Fibroblast of lung (primary cell): ENCODE results near the gene C11orf65. TPM values are rescaled to one million over a fixed set of nuclear protein-coding genes. Genes with fewer than 3 reads are reported as not detected.

Experiments used
- DNase-seq, 2 donors: peaks; one replicate each; pipeline versions ENCODE4 v3.0.0 to v3.0.0-alpha.2; 2010; ENCODE audit warnings: low read depth in 2 of 2
- H2AFZ ChIP-seq: 2 replicates; pipeline ENCODE4 v1.5.1; 2012; ENCODE audit warnings: low read length, control low read depth, inconsistent platforms
- H3K27ac ChIP-seq: 2 replicates; pipeline ENCODE4 v1.5.1; 2011; ENCODE audit warnings: low read length, control low read depth; ENCODE audit not compliant: insufficient read depth
- H3K27me3 ChIP-seq: 2 replicates; pipeline ENCODE4 v1.5.1; 2011; ENCODE audit warnings: mild to moderate bottlenecking, low read length; ENCODE audit not compliant: control insufficient read depth, insufficient read depth
- H3K36me3 ChIP-seq: 2 replicates; pipeline ENCODE4 v1.5.1; 2011; ENCODE audit warnings: low read length; ENCODE audit not compliant: control insufficient read depth, insufficient read depth
- H3K4me1 ChIP-seq: 2 replicates; pipeline ENCODE4 v1.5.1; 2011; ENCODE audit warnings: low read length; ENCODE audit not compliant: control insufficient read depth, insufficient read depth; ENCODE audit errors: extremely low read depth
- H3K4me2 ChIP-seq: 2 replicates; pipeline ENCODE4 v1.5.1; 2011; ENCODE audit warnings: low read length, control low read depth; ENCODE audit not compliant: insufficient read depth; ENCODE audit errors: extremely low read depth
- H3K4me3 ChIP-seq, 4 experiments: fragments of 200-600 bp in 1 of 4; sonication (generic) in 1 of 4; replicated peaks in 1 of 4; 2 replicates each; pipeline ENCODE4 v1.5.1; 2011 to 2016; ENCODE audit warnings: low read length in 4 of 4, low read depth in 3 of 4, mild to moderate bottlenecking in 3 of 4, control low read depth in 2 of 4, inconsistent platforms in 1 of 4, mixed read lengths in 1 of 4; ENCODE audit not compliant: insufficient read depth in 1 of 4; ENCODE audit errors: control extremely low read depth in 1 of 4
- H3K79me2 ChIP-seq: 2 replicates; pipeline ENCODE4 v1.5.1; 2012; ENCODE audit warnings: mild to moderate bottlenecking, low read length, inconsistent platforms; ENCODE audit not compliant: control insufficient read depth, insufficient read depth
- H3K9ac ChIP-seq: 2 replicates; pipeline ENCODE4 v1.5.1; 2011; ENCODE audit warnings: mild to moderate bottlenecking, low read length, control low read depth; ENCODE audit not compliant: insufficient read depth
- H3K9me3 ChIP-seq: 2 replicates; pipeline ENCODE4 v1.5.1; 2012; ENCODE audit warnings: low read depth, low read length; ENCODE audit not compliant: control insufficient read depth, insufficient read depth
- H4K20me1 ChIP-seq: 2 replicates; pipeline ENCODE4 v1.5.1; 2011; ENCODE audit warnings: low read length; ENCODE audit not compliant: control insufficient read depth, insufficient read depth; ENCODE audit errors: extremely low read depth
- EZH2 ChIP-seq: IDR thresholded peaks from 2 replicates; pipeline ENCODE4 v1.5.1; 2012; ENCODE audit warnings: low read length, control low read depth, mild to moderate bottlenecking; ENCODE audit errors: missing control alignments
- polyA plus RNA-seq, 2 donors: library from polyadenylated mRNA; depleted of rRNA in 1 of 2; stranded (reverse) in 1 of 2; unstranded in 1 of 2; fragments of >200 nt; gene quantifications; 2 replicates each; pipeline ENCODE4 v1.2.1, GENCODE V29; 2011 to 2012; ENCODE audit warnings: missing spikeins in 1 of 2
- total RNA-seq: library from RNA; depleted of rRNA; stranded (reverse); fragments of >200 nt; gene quantifications from 2 replicates; pipeline ENCODE4 v1.2.1, GENCODE V29; 2014
- TF ChIP-seq, protein P1 (sequence below), 2 donors: IDR thresholded peaks in 1 of 2; conservative IDR thresholded peaks in 1 of 2; 1 replicate in 1 of 2; 2 replicates in 1 of 2; pipeline ENCODE4 v1.5.1; 2011 to 2012; ENCODE audit warnings: low read length in 2 of 2, control low read depth in 1 of 2, inconsistent platforms in 1 of 2, low read depth in 1 of 2, mild to moderate bottlenecking in 1 of 2

C11orf65 gene
- total and polyA plus RNA-seq, 2 donors (not counting 1 experiment from before 2014, with no cell fraction given), result 0.54 to 2.3 TPM

DNA sequence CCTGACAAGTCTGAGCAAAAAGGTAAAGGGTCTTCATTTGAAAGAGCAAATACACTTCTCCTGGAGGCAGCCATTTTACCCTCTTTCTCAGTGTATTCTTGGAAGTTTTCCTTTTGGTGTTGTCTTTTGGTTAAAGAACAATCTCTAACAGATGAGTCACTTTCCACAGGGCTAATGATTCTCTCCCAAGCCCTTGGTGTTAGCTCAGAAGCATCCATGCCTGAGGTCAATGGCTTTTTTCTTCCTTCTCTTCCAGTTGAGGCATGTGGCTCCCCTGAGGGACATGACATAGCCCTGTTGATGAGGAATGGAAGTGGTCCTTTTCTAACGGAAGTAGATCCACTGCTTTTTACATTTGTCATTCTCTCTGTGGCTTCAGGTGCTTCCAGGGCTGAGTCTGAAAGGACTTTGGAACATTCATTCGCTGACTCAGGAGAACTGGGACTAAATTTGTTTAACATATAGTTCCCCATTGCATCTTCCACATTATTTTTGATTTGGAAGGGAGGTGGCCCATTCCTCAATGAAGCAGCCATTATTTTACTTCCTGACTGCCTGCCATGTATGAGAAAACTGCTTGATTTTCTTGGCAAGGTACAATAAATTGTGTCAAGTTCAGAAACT is 44.6 kb upstream of the C11orf65 start:
- H3K4me3 ChIP-seq, result no peak overlapping the region
- H3K27ac ChIP-seq, result no peak overlapping the region
- no peaks in the 10 kb centered on the region for H3K9me3 ChIP-seq
- H4K20me1 ChIP-seq, result no peaks in the 10 kb centered on the region
- no peak overlapping the region for H3K4me2 ChIP-seq
- DNase-seq, result peak; percentile 42 to 89
- H3K27me3 ChIP-seq, result no peaks in the 10 kb centered on the region
- H3K79me2 ChIP-seq, result no peaks in the 10 kb centered on the region
- no peak for TF ChIP-seq EZH2
- TF ChIP-seq, protein P1, sequence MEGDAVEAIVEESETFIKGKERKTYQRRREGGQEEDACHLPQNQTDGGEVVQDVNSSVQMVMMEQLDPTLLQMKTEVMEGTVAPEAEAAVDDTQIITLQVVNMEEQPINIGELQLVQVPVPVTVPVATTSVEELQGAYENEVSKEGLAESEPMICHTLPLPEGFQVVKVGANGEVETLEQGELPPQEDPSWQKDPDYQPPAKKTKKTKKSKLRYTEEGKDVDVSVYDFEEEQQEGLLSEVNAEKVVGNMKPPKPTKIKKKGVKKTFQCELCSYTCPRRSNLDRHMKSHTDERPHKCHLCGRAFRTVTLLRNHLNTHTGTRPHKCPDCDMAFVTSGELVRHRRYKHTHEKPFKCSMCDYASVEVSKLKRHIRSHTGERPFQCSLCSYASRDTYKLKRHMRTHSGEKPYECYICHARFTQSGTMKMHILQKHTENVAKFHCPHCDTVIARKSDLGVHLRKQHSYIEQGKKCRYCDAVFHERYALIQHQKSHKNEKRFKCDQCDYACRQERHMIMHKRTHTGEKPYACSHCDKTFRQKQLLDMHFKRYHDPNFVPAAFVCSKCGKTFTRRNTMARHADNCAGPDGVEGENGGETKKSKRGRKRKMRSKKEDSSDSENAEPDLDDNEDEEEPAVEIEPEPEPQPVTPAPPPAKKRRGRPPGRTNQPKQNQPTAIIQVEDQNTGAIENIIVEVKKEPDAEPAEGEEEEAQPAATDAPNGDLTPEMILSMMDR (conservative IDR thresholded peaks at IDR 0.05 in 1 of 2, IDR thresholded peaks at IDR 0.05 in 1 of 2; ENCODE audit: low read depth in 1 of 2, low read length in 2 of 2), result no peak
- no peak overlapping the region for H3K9ac ChIP-seq
- no peak overlapping the region for H2AFZ ChIP-seq
- H3K4me1 ChIP-seq, result no peaks in the 10 kb centered on the region
- H3K36me3 ChIP-seq, result no peaks in the 10 kb centered on the region

DNA sequence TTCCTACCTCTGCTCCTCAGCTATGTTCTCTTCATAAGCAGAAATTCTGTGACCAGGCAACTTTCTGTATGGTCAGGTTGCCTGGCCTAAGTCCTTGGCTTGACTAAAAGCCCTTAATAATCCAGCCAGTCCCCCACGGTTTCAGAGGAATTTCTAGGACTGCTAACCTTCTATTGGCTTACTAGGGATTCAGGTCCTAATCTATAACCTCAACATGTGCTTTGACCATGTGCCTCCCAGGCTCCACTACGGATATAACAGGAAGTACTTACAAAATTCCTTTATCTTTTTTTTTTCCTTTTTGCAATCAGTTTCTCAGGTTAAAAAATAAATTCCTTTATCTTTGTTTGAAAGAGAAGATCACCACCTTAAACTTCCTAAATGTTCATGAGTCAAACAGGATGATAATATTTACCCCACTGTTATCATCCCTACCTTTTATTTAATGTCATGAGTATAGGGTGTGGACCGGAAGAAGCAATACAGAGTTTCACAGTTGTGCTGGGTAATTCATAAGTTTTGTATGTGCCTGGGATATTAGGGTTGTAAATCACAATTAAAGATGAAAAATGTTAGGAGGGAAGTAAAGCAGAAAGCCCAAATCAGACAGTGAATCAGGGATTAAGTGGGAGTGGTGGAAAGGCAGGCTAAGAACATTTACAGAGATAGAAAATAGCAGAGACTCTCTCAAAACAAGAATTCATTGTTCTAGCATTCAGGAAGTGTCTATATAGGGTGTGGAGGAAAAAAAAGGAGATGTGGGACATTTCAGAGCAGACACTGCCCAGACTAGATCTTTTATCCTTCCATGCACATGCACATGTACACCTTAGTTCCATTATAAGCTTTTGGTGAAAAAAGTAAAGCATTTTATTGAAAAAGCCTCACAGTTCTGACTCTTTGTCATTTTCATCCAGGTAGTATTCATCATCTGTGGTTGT is 41.6 kb upstream of the C11orf65 start:
- Histone ChIP-seq H3K27me3 (no peaks in the 10 kb centered on the region), H3K4me3 (no peak overlapping the region), H2AFZ (no peak overlapping the region), H3K9ac (no peak overlapping the region), H3K9me3 (no peaks in the 10 kb centered on the region), H3K79me2 (no peaks in the 10 kb centered on the region), H3K36me3 (no peaks in the 10 kb centered on the region), H3K4me2 (no peak overlapping the region), H3K27ac (no peak overlapping the region), H4K20me1 (no peaks in the 10 kb centered on the region), H3K4me1 (no peaks in the 10 kb centered on the region)
- no peak for DNase-seq
- TF ChIP-seq EZH2, result no peak
- TF ChIP-seq, protein P1 (conservative IDR thresholded peaks at IDR 0.05 in 1 of 2, IDR thresholded peaks at IDR 0.05 in 1 of 2; ENCODE audit: low read depth in 1 of 2, low read length in 2 of 2), result no peak

DNA sequence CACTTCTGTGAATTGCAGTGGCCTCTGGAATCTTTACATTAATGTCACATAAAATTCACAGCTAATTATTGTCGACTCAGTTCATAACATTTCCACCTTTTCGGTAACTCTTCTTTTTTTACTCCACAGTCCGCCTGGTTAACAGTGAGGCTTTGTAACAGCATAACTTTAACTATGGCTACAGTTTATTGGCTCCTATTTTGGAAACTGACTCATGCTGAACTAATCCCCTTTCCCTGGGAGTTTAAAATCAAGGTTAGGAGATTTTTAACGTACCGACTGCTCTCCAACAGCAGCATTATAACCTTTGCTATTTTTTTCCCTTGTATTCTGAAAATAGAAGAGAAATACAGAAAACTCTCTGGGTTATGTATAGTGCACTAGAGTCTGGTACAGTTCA is 34.1 kb upstream of the C11orf65 start:
- H3K4me3 ChIP-seq, result no peak overlapping the region
- no peak overlapping the region for H3K27ac ChIP-seq
- no peaks in the 10 kb centered on the region for H3K36me3 ChIP-seq
- H3K79me2 ChIP-seq, result peaks cover 4% of the 10 kb centered on the region
- no peak overlapping the region for H2AFZ ChIP-seq
- H4K20me1 ChIP-seq, result no peaks in the 10 kb centered on the region
- H3K4me1 ChIP-seq, result peaks cover 1% of the 10 kb centered on the region
- H3K9me3 ChIP-seq, result no peaks in the 10 kb centered on the region
- H3K9ac ChIP-seq, result no peak overlapping the region
- no peak overlapping the region for H3K4me2 ChIP-seq
- TF ChIP-seq EZH2, result no peak
- TF ChIP-seq, protein P1 (conservative IDR thresholded peaks at IDR 0.05 in 1 of 2, IDR thresholded peaks at IDR 0.05 in 1 of 2; ENCODE audit: low read depth in 1 of 2, low read length in 2 of 2), result no peak
- H3K27me3 ChIP-seq, result no peaks in the 10 kb centered on the region
- peak in 1 of 2 donors; percentile 20 for DNase-seq
